ENCODE data around the gene CDX4.
"Not testable (repeated sequence)": the region's sequence is repeated elsewhere in the genome, so short reads cannot be mapped to it uniquely, and the experiment has no call there.

CDX4 gene, protein sequence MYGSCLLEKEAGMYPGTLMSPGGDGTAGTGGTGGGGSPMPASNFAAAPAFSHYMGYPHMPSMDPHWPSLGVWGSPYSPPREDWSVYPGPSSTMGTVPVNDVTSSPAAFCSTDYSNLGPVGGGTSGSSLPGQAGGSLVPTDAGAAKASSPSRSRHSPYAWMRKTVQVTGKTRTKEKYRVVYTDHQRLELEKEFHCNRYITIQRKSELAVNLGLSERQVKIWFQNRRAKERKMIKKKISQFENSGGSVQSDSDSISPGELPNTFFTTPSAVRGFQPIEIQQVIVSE

DNA sequence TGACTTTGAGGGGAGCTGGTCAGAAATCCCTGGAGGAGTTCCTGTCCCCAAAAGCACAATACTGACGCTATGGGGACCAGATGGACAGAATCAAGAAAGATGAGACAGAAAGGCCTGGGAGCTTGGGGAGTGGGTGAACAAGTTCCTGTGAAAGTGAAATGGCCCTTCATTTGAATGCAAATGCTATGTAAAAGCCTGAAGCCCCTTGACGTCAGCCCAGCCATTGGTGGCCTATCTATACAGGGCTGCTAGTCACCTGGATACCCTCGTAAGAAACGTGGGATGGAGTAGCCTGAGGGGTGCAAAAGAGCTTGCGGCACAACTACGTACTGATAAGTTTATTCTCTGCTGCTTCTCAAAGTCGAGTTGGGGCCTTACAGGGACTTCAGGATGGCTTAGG is at the start of gene CDX4:
Gene CDX4 (plus strand): TSS at position 223 of the 400 bp plus-strand sequence. CDS start 201 bp downstream, outside the sequence.
- no peak for DNase-seq

- no peak for DNase-seq
These were observed 48.5 kb upstream of the CDX4 start for GRCh38 chrX:73398185-73398914.

- DNase-seq = no peak
These were observed 46.6 kb upstream of the CDX4 start for GRCh38 chrX:73400136-73400748.

DNA sequence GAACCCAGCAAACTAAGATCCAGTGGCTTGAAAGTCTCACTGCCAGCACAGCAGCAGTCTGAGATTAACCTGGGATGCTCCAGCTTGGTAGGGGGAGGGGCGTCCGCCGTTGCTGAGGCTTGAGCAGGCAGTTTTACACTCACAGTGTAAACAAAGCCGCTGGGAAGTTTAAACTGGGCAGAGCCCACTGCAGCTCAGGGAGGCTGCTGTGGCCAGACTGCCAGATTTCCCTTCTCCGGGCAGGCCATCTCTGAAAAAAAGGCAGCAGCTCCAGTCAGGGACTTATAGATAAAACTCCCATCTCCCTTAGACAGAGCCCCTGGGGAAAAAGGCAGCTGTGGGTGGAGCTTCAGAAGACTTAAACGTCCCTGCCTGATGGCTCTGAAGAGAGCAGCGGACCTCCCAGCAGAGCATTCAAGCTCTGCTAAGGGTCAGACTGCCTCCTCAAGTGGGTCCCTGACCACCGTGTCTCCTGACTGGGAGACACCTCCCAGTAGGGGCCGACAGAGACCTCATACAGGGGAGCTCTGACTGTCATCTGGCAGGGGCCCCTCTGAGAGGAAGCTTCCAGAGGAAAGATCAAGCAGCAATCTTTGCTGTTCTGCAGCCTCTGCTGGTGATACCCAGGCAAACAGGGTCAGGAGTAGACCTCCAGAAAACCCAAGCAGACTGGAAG is 45.1 kb upstream of the CDX4 start:
- DNase-seq = no peak

GRCh38 chrX:73412930-73413329 is 33.9 kb upstream of the CDX4 start:
- no peak for DNase-seq

DNA sequence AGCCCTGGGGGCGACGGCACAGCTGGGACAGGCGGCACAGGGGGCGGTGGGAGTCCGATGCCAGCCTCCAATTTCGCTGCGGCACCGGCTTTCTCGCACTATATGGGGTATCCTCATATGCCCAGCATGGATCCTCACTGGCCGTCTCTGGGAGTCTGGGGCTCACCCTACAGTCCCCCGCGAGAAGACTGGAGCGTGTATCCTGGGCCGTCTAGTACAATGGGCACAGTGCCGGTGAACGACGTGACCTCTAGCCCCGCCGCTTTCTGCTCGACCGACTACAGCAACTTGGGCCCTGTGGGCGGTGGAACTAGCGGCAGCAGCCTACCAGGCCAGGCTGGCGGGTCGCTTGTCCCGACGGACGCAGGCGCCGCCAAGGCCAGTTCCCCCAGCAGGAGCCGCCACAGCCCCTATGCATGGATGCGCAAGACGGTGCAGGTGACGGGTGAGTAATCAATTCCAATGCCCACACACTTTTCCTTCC is 500 bp downstream of the CDX4 start:
- DNase-seq = no peak

DNA sequence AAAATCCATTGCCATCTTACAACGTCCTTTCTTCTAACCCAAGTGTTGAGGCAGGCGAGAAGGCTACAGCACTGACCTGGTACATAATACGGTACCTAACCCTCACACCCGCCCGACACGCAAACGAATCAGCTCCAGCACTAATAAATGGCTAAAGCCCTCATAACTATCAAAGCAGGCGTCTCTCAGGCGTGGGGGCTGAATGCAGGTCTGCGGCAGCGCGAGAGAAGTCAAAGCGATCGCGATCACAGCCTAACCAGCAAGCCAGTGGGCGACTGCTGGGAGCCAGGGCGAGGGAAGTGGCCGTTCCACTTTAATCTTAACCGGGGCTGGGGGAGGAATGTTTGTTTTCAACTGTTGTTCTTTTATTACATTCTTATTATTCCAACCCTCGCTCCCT is 1.5 kb downstream of the CDX4 start:
- DNase-seq = no peak

DNA sequence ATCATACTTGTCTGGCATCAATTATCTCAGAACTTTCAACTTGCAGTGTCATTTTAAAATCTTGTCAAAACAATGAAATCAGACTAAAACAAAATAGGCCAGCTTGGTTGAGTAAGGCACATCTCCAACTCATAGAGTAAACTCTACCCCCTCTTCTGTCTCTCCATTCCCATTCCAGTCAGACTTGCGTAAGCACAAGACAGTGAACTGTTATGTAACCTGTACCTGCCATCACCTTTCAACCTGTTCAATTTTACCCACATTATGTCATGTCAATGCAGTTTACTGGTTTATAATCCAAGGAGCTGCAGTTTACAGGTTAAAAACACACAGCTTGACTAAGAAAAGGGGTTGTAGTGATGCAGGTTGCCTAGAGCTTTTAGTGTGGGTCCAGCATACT is 8.3 kb downstream of the CDX4 start:
- DNase-seq = no peak

GRCh38 chrX:73457306-73457705 is 10.5 kb downstream of the CDX4 start:
- DNase-seq = no peak

DNA sequence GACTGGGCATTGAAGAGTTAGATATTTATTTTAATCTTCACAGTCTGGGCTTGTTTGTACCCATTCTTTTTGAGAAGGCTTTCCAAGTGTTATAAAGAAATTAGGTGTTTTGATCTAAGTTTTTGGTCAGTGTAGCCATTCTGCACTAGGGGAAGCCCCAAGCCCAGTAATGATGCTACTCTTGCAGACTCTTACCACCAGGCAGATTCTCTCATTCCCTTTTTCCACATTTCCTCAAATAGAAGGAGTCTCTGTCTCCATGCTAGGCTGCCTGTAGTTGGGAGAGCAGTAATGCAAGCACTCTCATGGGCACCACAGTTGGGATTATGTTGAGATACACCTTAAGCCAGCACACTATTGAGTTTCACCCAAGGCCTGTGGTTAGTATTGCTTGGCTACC is 21.5 kb downstream of the CDX4 start:
- DNase-seq = no peak

DNA sequence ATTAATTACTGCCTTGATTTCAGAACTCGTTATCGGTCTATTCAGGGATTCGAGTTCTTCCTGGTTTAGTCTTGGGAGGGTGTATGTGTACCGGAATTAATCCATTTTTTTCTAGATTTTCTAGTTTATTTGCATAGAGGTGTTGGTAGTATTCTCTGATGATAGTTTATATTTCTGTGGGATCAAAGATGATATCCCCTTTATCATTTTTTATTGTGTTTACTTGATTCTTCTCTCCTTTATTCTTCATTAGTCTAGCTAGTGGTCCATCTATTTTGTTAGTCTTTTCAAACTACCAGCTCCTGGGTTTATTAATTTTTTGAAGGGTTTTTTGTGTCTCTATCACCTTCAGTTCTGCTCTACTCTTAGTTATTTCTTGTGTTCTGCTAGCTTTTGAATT is 32.1 kb downstream of the CDX4 start:
- DNase-seq = no peak

- DNase-seq = no peak
These were observed 34.7 kb downstream of the CDX4 start for GRCh38 chrX:73481521-73481920.

- DNase-seq = no peak
These were observed 43.8 kb downstream of the CDX4 start for GRCh38 chrX:73490661-73491060.

- not testable (repeated sequence) for DNase-seq
These were observed 45.3 kb downstream of the CDX4 start for GRCh38 chrX:73492178-73492577.

Measured in midbrain (tissue), 1 donor.